ENCODE results near the gene TNNT2.

The TNNT2 gene

GRCh38 chr1:201321826-201322390, 55.6 kb downstream of the TNNT2 start:
- no peak for TF ChIP-seq USF1 (IDR thresholded peaks at IDR 0.05)
- no peak for TF ChIP-seq REST (IDR thresholded peaks at IDR 0.05; ENCODE audit: low read depth)
- no peak for TF ChIP-seq ZBTB7A (IDR thresholded peaks at IDR 0.05; ENCODE audit: low read depth)
- no peak for TF ChIP-seq EGR1 (IDR thresholded peaks at IDR 0.05)
- TF ChIP-seq YY1 (IDR thresholded peaks at IDR 0.05; ENCODE audit: low read depth) = no peak
- no peak for TF ChIP-seq EP300 (IDR thresholded peaks at IDR 0.05; ENCODE audit: borderline replicate concordance)
- no peak for TF ChIP-seq MAX (IDR thresholded peaks at IDR 0.05)
- no peak for TF ChIP-seq CREB1 (IDR thresholded peaks at IDR 0.05; ENCODE audit: low read depth)
- TF ChIP-seq TEAD4 (IDR thresholded peaks at IDR 0.05) = no peak
- TF ChIP-seq NFIC (IDR thresholded peaks at IDR 0.05) = no peak
- TF ChIP-seq RAD21 (IDR thresholded peaks at IDR 0.05; ENCODE audit: low read depth) = no peak
- TF ChIP-seq TCF12 (IDR thresholded peaks at IDR 0.05; ENCODE audit: low read depth) = no peak
- no peak for TF ChIP-seq CEBPB (IDR thresholded peaks at IDR 0.05)
- TF ChIP-seq FOXM1 (IDR thresholded peaks at IDR 0.05; ENCODE audit: borderline replicate concordance, low read depth) = no peak
- TF ChIP-seq TAF1 (IDR thresholded peaks at IDR 0.05; ENCODE audit: low read depth) = no peak

GRCh38 chr1:201320168-201320788, 57.2 kb downstream of the TNNT2 start:
- no peak for TF ChIP-seq YY1 (IDR thresholded peaks at IDR 0.05; ENCODE audit: low read depth)
- no peak for TF ChIP-seq FOXM1 (IDR thresholded peaks at IDR 0.05; ENCODE audit: borderline replicate concordance, low read depth)
- no peak for TF ChIP-seq TCF12 (IDR thresholded peaks at IDR 0.05; ENCODE audit: low read depth)
- TF ChIP-seq TAF1 (IDR thresholded peaks at IDR 0.05; ENCODE audit: low read depth) = no peak
- TF ChIP-seq REST (IDR thresholded peaks at IDR 0.05; ENCODE audit: low read depth) = no peak
- TF ChIP-seq CREB1 (IDR thresholded peaks at IDR 0.05; ENCODE audit: low read depth) = no peak
- TF ChIP-seq ZBTB7A (IDR thresholded peaks at IDR 0.05; ENCODE audit: low read depth) = no peak
- no peak for TF ChIP-seq MAX (IDR thresholded peaks at IDR 0.05)
- no peak for TF ChIP-seq RAD21 (IDR thresholded peaks at IDR 0.05; ENCODE audit: low read depth)
- TF ChIP-seq NFIC (IDR thresholded peaks at IDR 0.05) = no peak
- no peak for TF ChIP-seq EGR1 (IDR thresholded peaks at IDR 0.05)
- TF ChIP-seq CEBPB (IDR thresholded peaks at IDR 0.05) = no peak
- no peak for TF ChIP-seq TEAD4 (IDR thresholded peaks at IDR 0.05)
- TF ChIP-seq USF1 (IDR thresholded peaks at IDR 0.05) = no peak
- TF ChIP-seq EP300 (IDR thresholded peaks at IDR 0.05; ENCODE audit: borderline replicate concordance) = no peak

DNA sequence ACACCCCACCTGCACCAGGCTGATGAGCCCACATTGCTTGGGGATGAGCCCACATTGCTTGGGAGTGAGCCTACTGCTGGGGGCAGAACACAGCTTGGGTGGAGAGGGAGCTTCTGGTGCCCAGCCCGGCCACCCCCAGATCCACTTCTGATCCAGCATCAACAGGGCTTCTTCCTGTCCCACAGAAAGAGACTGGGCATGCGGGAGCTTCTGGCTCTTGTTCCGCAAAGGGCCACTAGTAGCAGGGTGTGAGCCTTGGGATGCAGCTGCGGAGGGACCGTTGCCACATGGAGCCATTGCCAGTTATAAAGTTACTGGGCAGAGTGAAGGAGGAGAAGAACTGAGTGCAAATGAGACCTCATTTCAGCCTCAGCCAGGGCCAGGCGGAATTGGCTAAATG, 57.8 kb downstream of the TNNT2 start:
- TF ChIP-seq USF1 (IDR thresholded peaks at IDR 0.05) (no peak), REST (IDR thresholded peaks at IDR 0.05; ENCODE audit: low read depth) (no peak), MAX (IDR thresholded peaks at IDR 0.05) (no peak), TCF12 (IDR thresholded peaks at IDR 0.05; ENCODE audit: low read depth) (no peak), CREB1 (IDR thresholded peaks at IDR 0.05; ENCODE audit: low read depth) (no peak), EP300 (IDR thresholded peaks at IDR 0.05; ENCODE audit: borderline replicate concordance) (no peak), EGR1 (IDR thresholded peaks at IDR 0.05) (no peak), RAD21 (IDR thresholded peaks at IDR 0.05; ENCODE audit: low read depth) (no peak), TEAD4 (IDR thresholded peaks at IDR 0.05) (no peak), FOXM1 (IDR thresholded peaks at IDR 0.05; ENCODE audit: borderline replicate concordance, low read depth) (no peak)
